ENCODE data around the gene AGPS. TPM values are rescaled to one million over a fixed set of nuclear protein-coding genes. Genes with fewer than 3 reads are reported as not detected.
A peak's percentile ranks its signal among the peaks of the same experiment; 100 is the strongest.

The AGPS gene
- total RNA-seq, 3 donors from 2014 or later, result 28.2 to 30.6 (median 28.5) TPM

GRCh38 chr2:177396703-177397460 lies 4.3 kb downstream of the AGPS start:
- Histone ChIP-seq H3K36me3 (no peaks in the 10 kb centered on the region), H3K4me3 (no peak overlapping the region), H3K27ac (peak overlapping the region; percentile 74 to 78), H3K9me3 (no peaks in the 10 kb centered on the region), H3K4me1 (no peaks in the 10 kb centered on the region), H3K27me3 (no peaks in the 10 kb centered on the region)
- intact Hi-C loops (cut with DNase I; ENCODE audit: low total_unique reads), result no loop called here
- peak in 1 of 2 donors; percentile 21 for DNase-seq (ENCODE audit: low spot score in 2 of 2)
- TF ChIP-seq CTCF (IDR thresholded peaks at IDR 0.05) (no peak), POLR2AphosphoS5 (IDR thresholded peaks at IDR 0.05) (no peak), POLR2A (IDR thresholded peaks at IDR 0.05) (no peak)

- Histone ChIP-seq H3K4me1 (no peaks in the 10 kb centered on the region), H3K4me3 (no peak overlapping the region), H3K27me3 (no peaks in the 10 kb centered on the region), H3K36me3 (no peaks in the 10 kb centered on the region), H3K27ac (peak overlapping the region; percentile 78 to 81), H3K9me3 (no peaks in the 10 kb centered on the region)
- TF ChIP-seq POLR2A (IDR thresholded peaks at IDR 0.05) (no peak), CTCF (IDR thresholded peaks at IDR 0.05) (no peak)
- no peak for DNase-seq (ENCODE audit: low spot score in 2 of 2)
- intact Hi-C loops (cut with DNase I; ENCODE audit: low total_unique reads), result no loop called here
These were observed 5.1 kb downstream of the AGPS start for GRCh38 chr2:177397481-177398289.

- no peak for TF ChIP-seq CTCF (IDR thresholded peaks at IDR 0.05)
- TF ChIP-seq POLR2A (IDR thresholded peaks at IDR 0.05), result no peak
- no peak for TF ChIP-seq POLR2AphosphoS5 (IDR thresholded peaks at IDR 0.05)
- Histone ChIP-seq H3K36me3 (no peaks in the 10 kb centered on the region), H3K27ac (peak overlapping the region; percentile 78 to 81), H3K4me3 (no peak overlapping the region), H3K4me1 (no peaks in the 10 kb centered on the region), H3K27me3 (no peaks in the 10 kb centered on the region), H3K9me3 (no peaks in the 10 kb centered on the region)
- no peak for DNase-seq (ENCODE audit: low spot score in 2 of 2)
- intact Hi-C loops (cut with DNase I; ENCODE audit: low total_unique reads), result no loop called here
These were observed 5.7 kb downstream of the AGPS start for GRCh38 chr2:177398290-177398683.

- H3K9me3 ChIP-seq, result no peaks in the 10 kb centered on the region
- no peaks in the 10 kb centered on the region for H3K36me3 ChIP-seq
- TF ChIP-seq POLR2A (IDR thresholded peaks at IDR 0.05) (no peak), CTCF (IDR thresholded peaks at IDR 0.05) (no peak), POLR2AphosphoS5 (IDR thresholded peaks at IDR 0.05) (no peak)
- H3K27ac ChIP-seq, result peak overlapping the region in 1 of 2 donors; percentile 0
- DNase-seq (ENCODE audit: low spot score in 2 of 2), result no peak
- intact Hi-C loops (cut with DNase I; ENCODE audit: low total_unique reads), result no loop called here
- no peaks in the 10 kb centered on the region for H3K27me3 ChIP-seq
- H3K4me1 ChIP-seq, result no peaks in the 10 kb centered on the region
- no peak overlapping the region for H3K4me3 ChIP-seq
These were observed 6.2 kb downstream of the AGPS start for GRCh38 chr2:177398791-177399190.

GRCh38 chr2:177399376-177399775 lies 6.8 kb downstream of the AGPS start:
- intact Hi-C loops (cut with DNase I; ENCODE audit: low total_unique reads), result no loop called here
- DNase-seq (ENCODE audit: low spot score in 2 of 2), result no peak
- no peaks in the 10 kb centered on the region for H3K9me3 ChIP-seq
- H3K36me3 ChIP-seq, result no peaks in the 10 kb centered on the region
- no peaks in the 10 kb centered on the region for H3K4me1 ChIP-seq
- peak overlapping the region in 1 of 2 donors; percentile 0 for H3K27ac ChIP-seq
- H3K4me3 ChIP-seq, result no peak overlapping the region
- H3K27me3 ChIP-seq, result no peaks in the 10 kb centered on the region
- TF ChIP-seq POLR2A (IDR thresholded peaks at IDR 0.05) (no peak), CTCF (IDR thresholded peaks at IDR 0.05) (no peak), POLR2AphosphoS5 (IDR thresholded peaks at IDR 0.05) (no peak)
